ENCODE results near the gene SENP2.
"Not testable (repeated sequence)": the region's sequence is repeated elsewhere in the genome, so short reads cannot be mapped to it uniquely, and the experiment has no call there.

Gene SENP2

DNA sequence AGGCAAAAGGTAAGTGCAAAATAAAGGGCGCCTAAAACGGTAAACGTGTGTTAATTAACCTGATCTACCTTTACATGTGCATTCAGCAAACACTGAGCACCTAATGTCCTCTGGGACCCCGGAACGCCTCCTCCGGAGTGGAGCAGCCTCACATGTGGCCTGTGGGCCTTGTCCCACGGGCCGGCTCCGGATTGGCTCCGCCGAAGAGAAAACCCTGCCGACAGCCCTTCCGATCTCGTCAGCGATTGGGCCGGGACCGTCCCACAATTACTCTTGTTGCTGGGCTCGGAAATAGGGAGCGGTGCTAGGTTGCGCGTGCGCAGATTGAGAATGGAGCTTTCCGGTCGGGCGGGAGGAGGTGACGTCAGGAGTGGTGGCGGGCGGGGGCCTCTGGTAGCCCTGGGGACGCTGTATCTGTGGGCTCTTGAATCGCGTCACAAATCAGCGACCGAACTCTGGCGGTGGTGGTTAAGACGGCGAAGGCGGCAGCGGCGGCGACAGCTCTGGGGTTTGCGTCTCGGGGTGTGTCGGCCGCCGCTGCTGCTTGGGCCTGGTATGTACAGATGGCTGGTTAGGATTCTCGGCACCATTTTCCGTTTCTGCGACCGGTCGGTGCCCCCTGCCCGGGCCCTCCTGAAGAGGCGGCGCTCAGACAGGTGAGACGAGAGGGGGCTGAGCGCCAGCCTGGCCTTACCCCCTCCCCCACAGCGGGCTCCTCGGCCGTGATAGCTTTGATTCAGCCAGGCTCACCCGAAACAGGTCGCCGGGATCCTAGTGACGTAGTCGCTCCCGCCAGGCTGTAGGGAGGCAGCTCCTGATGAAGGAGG, at the start of gene SENP2:
TSS of gene SENP2 (plus strand) at position 437 of the 827 bp plus-strand sequence. CDS start at position 556, 119 bp downstream.
- peak; percentile 99 for ATAC-seq

DNA sequence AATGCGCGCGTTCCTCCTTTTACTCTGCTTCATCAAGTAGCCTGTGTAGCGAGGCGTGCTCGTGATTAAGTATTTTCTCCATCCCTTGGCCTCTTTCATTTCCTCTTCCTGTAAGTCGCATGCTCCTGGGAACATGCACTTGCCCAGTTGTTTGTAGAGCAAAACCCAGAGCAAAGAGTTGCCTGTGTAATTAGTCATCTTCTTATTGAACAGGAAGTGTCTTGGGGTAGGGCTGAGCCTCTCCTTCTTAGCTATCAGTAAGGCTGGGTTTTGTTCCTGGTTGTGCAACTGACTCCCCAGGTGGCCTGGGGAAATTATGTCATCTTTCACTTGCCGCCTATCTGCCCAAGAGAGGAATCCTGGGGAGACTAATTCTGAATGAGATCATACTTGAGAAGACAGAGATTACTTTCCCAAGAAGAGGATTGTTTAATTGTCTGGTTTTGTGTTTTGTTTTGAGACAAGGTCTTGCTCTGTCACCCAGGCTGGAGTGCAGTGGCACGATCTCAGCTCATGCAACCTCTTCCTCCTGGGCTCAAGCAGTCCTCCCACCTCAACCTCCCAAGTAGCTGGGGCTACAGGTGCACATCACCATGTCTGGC, 48.6 kb upstream of the SENP2 start:
- DNase-seq (peak; percentile 25), ATAC-seq (peak; percentile 97)

More for the DNA sequence above, at the start of gene SENP2:
- DNase-seq, result peak; percentile 99

DNA sequence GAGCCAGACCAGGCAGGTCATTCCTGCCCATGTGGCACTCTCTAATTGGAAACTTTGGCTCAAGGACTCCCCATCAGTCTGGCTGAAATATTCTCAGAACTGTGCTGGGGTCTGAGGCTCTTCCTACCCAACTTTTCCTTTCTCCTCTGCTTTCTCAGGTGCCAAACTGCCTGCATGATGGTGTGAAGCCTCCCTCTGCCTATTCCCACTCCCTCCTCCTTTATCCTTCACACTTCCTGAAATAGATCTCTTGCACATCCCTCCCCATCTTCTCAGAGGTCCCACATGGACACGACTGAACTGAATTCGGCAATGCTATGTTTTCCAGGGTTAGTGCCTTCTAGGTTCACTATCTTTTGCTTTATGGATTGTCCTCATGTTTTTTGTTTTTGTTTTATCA, 46.2 kb upstream of the SENP2 start:
- DNase-seq, result no peak
- ATAC-seq, result no peak

DNA sequence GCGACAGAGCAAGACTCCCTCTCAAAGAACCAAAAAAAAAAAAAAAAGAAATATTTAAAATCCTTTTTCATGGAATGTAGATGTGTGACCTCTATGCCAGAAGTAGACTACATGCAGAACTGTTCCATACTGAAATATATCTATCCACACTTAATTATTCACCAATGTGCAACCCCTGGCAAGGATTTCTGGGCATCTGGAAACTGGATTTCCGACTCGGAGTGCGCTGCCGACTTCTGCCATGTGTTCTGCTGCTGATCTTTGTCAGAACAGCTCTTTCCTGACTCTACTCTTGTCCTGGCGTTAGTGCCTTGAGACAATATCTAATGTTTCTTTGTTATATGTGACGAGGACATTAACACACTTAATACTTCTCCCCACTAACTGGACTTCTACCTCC, 45.4 kb upstream of the SENP2 start:
- DNase-seq (no peak), ATAC-seq (no peak)

DNA sequence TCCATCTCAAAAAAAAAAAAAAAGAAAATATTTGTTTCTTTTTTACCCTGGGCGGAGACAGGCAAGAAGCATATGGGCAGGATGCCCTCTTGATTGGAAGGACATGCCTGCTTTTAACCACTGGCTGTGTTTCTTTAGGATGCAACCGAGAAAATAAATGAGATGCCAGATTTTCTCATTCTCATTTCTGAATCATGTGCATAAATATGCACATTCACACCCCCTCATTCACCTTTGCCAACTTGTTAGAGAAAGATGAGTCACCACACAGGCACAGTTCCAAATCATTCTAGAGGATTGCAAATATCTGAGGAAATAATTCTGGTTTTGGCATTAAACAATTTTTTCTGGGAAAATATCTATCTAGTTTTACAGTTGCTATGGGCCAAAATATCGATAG, 37.0 kb upstream of the SENP2 start:
- ATAC-seq, result peak; percentile 38
- DNase-seq, result no peak

DNA sequence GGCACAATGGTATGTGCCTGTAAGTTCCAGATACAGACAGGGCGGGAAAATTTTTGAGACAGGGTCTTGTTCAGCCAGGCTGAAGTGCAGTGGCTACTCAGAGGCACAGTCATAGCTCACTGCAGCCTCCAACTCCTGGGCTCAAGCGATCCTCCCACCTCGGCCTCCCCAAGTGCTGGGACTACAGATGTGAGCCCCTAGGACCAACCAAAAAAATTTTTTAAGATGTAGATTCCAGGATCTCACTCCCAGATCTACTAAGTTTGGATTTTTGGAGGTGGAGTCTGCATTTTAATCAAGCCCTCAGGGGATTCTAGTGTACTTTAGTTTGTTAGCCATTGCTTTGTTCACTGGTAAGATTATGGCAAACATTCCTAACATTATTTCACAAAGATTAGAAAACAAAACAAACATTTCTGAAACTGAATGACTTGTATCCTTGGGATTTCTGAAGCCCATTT, 36.4 kb upstream of the SENP2 start:
- ATAC-seq (no peak), DNase-seq (no peak)

DNA sequence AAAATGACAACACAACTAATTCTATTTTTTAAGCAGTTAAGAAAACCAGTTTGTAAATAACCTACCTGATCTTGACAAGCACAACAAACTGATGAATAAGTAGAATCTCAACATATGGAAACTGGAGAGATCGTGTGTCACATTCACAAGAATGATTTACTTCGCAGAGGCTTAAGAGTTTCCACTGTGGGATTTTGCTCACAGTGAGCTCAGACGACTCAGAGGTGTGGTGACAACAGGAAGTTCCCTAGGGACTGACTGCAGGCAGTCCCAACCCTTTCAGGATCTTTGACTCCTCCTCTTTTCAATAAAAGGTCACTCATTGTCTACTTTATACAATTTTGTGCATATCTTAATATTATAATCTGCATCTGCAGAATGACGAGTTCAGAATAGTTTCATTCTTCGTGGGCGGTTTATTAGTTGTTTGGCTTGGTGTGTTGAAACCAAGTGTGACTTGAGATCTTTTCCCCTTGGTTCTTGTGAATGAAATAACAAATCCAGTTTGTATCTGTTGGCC, 33.7 kb upstream of the SENP2 start, which contains the start of gene LIPH:
TSS of gene LIPH (minus strand) at position 231 of the 520 bp plus-strand sequence. CDS start at position 114, 117 bp downstream.
- peak; percentile 24 for DNase-seq
- peak; percentile 98 for ATAC-seq

DNA sequence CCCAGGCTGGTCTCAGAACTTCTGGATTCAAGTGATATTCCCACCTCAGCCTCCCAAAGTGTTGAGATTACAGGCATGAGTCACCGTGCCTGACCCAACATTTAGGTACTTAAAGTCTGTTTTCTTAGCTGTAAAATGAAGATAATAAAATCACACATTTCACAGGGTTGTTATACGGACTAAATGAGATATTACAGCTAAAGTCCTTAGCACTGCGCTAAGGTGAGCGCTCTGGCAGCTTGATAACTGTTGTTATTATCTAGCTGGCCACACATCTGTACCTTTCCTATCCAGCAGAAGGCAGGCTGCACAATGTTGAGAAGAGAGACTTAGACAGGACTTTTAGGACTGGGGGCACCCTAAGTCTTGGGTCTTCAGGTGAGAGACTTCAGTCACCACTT, 31.0 kb upstream of the SENP2 start:
- ATAC-seq (no peak), DNase-seq (no peak)

DNA sequence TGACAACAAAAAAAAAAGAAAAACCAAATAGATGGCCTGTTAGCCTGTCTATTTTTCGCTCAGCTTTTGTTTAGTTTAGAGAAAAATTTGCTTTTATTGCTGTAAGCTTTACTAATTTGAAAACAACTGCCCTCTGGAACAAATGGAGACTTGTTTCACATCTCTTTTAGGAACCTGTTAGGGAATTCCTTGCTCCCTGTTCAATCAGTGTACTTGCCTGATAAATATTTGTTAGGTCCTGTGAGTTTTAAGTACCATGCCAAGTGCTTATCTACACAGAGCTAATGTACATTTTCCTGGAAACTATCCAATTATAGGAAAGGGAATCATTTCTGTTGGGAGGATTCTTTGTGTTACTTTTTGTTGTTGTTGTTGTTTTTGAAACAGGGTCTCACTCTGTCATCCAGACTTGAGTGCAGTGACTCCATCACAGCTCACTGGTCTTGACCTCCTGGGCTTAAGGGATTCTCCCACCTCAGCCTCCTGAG, 30.2 kb upstream of the SENP2 start:
- ATAC-seq (no peak), DNase-seq (no peak)

DNA sequence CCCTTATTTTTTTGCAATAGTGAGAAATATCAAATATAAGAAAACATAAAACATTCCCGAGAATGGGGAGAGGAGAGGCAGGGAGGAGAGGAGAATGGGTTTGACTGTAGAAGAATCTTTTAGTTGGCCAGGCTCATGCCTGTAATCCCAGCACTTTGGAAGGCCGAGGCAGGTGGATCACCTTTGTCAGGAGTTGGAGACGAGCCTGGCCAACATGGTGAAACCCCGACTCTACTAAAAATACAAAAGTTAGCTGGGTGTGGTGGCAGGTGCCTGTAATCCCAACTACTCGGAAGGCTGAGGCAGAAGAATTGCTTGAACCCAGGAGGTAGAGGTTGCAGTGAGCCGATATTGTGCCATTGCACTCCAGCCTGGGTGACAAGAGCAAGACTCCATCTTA, 29.5 kb upstream of the SENP2 start:
- not testable (repeated sequence) for ATAC-seq, DNase-seq

DNA sequence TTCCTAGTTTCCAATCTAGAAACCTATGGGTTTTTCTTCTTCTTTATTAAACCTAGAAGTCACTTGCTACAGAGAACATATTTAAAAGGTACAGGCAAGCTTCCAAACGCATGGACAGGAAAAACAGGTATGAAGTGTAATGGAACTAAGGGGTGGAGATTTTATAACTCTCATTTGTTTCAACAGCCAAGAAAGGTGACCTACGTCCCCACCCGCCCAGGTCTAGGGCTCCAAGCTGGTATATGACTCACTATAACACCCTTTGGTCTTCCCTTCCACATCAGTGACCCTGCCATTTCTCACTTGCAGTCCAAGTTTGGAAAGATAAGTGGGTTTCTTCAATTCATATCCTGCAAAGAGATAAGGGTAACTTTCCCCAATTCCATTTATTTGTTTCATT, 27.7 kb upstream of the SENP2 start:
- DNase-seq, result no peak
- ATAC-seq, result no peak

DNA sequence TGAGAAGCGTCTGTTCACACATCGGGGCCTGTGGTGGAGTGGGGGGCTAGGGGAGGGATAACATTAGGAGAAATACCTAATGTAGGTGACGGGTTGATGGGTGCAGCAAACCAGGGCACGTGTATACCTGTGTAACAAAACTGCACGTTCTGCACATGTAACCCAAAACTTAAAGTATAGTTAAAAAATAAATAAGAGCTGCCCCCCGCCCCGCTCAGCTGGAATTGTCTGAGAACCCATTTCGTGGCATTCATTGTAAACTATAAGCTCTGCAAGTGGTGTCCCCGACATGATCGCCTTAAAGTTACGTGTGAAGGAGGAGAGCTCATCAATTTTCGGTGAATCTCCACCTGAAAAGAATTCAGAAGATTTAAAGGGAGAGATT, 26.4 kb upstream of the SENP2 start:
- DNase-seq, result no peak
- no peak for ATAC-seq

DNA sequence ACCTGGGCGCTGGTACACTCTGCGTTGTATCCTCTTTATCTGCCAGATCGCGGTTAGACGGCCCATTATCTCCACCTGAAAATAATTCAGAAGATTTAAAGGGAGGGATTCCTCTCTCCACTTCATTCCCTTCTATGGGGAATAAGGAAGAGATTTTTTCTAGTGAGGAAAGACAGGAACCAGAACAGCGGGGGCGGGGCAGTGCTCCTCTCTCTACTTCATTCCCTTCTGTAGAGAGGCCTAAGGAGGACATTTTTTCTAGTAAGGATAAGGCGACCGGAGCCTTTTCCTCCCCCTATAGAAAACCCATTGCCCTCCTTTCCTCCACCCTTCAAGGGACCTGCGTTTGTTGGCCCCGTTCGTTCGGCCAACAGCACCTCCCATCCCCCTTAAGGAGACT, 25.4 kb upstream of the SENP2 start:
- DNase-seq, result no peak
- no peak for ATAC-seq

DNA sequence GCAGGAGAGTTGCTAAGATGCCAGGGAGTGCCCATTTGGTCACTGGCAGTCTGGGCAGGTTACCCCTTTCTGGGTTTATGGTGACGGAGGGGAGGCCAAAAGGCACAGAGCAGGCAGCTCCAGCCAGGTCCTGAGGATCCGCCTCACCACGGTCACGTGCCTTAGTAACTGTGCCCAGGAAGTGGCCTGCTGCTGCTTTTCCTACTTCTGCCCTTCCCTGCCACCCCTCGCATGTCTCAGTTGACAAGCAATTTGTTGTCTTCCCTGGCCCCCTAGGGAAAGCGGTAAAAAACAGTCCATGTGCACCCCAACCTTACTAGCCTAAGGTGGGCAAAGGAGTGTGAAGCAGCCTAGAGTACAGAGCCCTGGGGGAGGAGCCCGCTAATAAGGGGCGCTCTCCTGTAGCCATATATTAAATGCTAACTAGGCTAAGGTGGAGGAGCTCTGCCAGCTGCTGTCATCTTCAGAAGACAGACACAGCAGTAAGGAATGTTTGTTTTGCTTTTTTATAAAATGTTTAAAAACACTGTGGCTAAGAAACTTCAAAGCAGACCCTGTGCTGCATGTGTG, 24.6 kb upstream of the SENP2 start:
- ATAC-seq, result peak; percentile 52

DNA sequence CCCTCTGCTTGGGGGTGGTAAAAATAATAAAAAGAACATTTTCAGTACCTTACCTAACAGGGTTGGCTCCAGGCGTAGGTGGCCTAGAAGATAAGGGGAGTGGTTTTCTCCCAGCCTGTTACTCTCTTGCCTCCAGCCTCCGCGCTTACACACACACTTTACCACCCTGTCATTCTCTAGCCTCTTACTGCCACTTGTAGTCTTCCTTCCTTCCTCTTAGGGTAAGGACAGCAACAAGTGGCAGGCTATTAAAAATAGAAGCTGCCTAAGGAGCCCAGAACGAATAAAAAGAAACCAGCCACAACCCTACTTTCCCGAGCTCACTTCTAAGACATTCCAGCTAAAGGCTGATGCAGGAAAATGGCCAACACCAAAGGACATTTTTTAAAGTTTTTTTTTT, 24.1 kb upstream of the SENP2 start:
- DNase-seq (no peak), ATAC-seq (peak; percentile 64)

More for the DNA sequence above, 24.6 kb upstream of the SENP2 start:
- DNase-seq, result no peak

DNA sequence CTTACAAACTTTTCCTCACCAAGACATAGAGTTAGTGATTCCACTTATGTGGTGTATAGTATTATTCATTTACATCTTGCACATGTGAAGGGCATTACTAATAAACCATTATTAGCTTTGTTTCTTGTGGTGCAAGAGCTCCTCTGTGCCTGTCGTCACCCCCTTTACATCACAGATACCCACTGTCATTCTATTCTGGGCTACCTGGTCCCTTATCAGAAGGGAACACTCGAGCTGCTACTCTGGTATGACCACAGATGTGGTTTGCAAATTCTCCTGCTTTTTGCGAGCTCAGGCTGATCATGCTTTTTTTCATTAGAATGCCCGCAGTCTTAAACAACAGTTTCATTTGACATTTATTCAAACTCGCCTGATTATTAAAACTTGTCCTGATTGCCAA, 13.9 kb upstream of the SENP2 start:
- ATAC-seq, result no peak
- DNase-seq, result no peak

DNA sequence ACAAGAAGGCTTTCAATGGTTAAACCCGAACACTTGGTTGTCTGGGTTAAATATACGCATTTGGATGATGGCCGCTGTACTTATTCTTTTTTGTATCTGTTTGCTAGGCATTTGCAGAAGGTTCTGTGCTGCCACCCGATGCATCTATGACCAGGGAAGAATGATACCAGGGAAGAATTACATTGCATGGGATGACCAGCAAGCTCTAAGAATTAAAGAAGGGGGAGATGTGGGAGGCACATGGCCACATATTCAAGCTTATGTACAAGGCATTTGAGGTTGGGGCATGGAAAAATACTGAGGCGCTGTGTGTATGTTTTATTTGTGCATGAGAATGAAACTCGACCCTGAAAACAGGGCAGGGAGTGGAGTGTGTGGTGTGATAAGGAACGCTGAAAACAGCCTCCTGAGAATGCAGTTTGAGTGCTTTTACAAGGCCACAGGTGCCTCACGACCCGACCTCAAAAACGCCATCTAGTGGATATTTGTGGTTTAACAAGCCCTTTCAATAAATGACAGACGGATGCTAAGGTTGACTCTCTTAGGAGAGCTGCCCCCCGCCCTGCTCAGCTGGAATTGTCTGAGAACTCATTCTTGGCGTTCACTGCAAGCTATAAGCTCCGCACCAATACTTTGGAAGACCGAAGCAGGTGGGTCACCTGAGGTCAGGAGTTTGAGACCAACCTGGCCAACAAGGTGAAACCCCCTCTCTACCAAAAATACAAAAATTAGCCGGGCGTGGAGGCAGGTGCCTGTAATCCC, 10.8 kb upstream of the SENP2 start:
- DNase-seq (peak; percentile 23), ATAC-seq (peak; percentile 82)

DNA sequence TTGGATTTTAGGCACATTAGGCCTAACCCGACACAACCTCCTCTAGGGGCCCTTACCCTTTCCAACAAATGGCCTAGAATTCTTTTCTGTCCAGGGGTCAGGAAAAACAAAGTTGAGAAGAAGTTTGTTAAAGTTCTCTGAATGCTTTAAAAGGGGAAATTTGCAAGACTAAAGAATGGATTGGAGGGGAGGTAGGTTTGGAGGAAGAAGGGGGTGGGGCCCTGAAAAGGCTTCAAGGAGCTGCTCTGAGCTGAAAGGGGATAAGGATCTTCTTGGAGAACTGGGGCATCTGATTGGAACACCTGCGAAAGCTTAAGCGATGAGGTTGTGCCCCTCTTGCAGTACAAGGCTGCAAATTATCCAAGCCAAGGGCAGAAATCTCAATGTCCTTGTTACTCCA, 3.9 kb upstream of the SENP2 start:
- DNase-seq (no peak), ATAC-seq (no peak)

DNA sequence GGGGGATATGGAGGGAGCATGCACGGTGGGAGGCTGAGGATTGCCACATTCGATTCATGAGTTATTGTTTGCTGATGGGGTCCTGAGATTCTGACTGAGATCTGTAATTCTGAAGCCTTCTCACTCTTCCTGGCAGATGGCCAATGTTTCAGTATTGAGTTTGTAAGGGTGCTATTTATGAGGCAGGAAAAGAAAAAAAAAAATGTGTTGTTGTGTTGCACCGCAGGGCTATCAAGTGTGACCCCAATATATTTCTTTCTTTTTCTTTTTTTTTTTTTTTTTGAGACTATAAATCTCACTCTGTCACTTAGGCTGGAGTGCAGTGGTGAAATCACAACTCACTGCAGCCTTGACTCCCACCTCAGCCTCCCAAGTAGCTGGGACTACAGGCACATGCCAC, 3.2 kb upstream of the SENP2 start:
- ATAC-seq (no peak), DNase-seq (no peak)

DNA sequence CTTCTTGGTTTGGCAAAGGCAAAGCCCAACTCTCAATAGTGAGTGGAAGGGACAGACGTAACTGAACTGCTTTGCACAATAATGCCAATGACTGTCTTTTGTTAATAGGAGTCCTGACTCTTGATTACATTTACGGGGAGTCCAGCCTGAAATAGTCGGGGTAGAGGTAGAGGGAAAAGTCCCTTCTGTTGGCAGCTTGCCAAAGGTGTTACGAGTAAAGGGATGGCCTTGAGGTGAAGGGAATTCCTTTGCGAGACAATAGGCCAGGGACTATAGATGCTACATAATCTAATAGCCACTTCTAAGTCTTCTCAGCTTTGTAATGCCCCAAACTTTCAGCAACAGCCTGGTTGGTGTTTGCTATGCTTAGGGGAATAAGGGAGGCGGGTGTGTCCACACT, 2.2 kb upstream of the SENP2 start:
- DNase-seq (no peak), ATAC-seq (no peak)

DNA sequence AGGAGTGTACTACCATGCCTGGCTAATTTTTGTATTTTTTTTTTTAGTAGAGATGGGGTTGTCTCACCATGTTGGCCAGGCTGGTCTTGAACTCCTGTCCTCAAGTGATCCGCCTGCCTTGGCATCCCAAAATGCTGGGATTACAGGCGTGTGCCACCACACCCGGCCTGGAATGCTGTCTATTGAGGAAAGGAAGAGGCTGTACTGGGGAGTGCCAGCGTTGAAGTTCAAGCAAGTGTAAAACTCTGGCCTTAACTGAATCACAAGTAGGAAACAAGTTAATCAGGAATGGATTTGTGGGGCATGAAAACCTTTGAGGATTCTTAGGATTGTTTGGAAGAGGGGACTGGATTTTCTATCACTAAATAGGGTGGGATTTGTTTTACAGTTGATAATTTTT, 1.4 kb upstream of the SENP2 start:
- DNase-seq (no peak), ATAC-seq (no peak)

DNA sequence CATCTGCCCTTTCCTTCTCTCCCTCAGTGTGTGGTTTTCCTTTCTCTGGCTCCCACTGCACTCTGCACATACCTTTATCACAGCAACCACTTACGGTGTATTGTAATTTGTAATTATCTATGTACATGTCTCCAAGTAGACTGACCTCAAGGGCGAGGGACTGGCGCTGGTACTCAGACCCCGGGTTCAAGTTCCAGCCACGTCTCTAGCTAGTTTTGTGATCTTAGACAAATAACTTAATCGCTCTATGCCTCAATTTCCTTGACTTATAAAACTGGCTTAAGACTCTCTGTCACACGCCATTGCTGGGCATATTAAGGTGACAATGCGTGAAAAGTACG, 607 bp upstream of the SENP2 start:
- DNase-seq, result peak; percentile 7
- ATAC-seq, result no peak
